NCI-H2029 (cell line): ENCODE measurements around the gene MAGEA9.
A peak's percentile ranks its signal among the peaks of the same experiment; 100 is the strongest.
"Not testable (repeated sequence)": the region's sequence is repeated elsewhere in the genome, so short reads cannot be mapped to it uniquely, and the experiment has no call there.

ENCODE experiments used
- DNase-seq: peaks from one replicate; lab custom pipeline; 2025; lab: John Stamatoyannopoulos, UW

Gene MAGEA9

GRCh38 chrX:149781727-149782126 lies at the start of gene MAGEA9:
TSS of gene MAGEA9 (plus strand) at chrX:149781930. CDS start at chrX:149786211, 4,281 bp downstream.
- DNase-seq = not testable (repeated sequence)

GRCh38 chrX:149742269-149742668 lies 39.5 kb upstream of the MAGEA9 start:
- DNase-seq = not testable (repeated sequence)

GRCh38 chrX:149746390-149747007 lies 35.2 kb upstream of the MAGEA9 start:
- not testable (repeated sequence) for DNase-seq

GRCh38 chrX:149757206-149758067 lies 24.3 kb upstream of the MAGEA9 start:
- no peak for DNase-seq

- no peak for DNase-seq
Measured at GRCh38 chrX:149758068-149758714, 23.5 kb upstream of the MAGEA9 start.

GRCh38 chrX:149758715-149759078 lies 23.0 kb upstream of the MAGEA9 start:
- not testable (repeated sequence) for DNase-seq

- no peak for DNase-seq
Measured at GRCh38 chrX:149759824-149760223, 21.9 kb upstream of the MAGEA9 start.

- DNase-seq = no peak
Measured at GRCh38 chrX:149760965-149761364, 20.8 kb upstream of the MAGEA9 start.

- DNase-seq = not testable (repeated sequence)
Measured at GRCh38 chrX:149761858-149762674, 19.7 kb upstream of the MAGEA9 start.

- DNase-seq = no peak
Measured at GRCh38 chrX:149762696-149763614, 18.8 kb upstream of the MAGEA9 start.

- not testable (repeated sequence) for DNase-seq
Measured at GRCh38 chrX:149770344-149770743, 11.4 kb upstream of the MAGEA9 start.

- DNase-seq = not testable (repeated sequence)
Measured at GRCh38 chrX:149773026-149773425, 8.7 kb upstream of the MAGEA9 start.

GRCh38 chrX:149773768-149774167 lies 8.0 kb upstream of the MAGEA9 start, which contains the start of gene HSFX1:
TSS of gene HSFX1 (plus strand) at chrX:149774068. CDS start at chrX:149774682, 614 bp downstream.
- not testable (repeated sequence) for DNase-seq

GRCh38 chrX:149777999-149778398 lies 3.7 kb upstream of the MAGEA9 start:
- DNase-seq = not testable (repeated sequence)

GRCh38 chrX:149795531-149795930 lies 13.8 kb downstream of the MAGEA9 start:
- not testable (repeated sequence) for DNase-seq

GRCh38 chrX:149799095-149799714 lies 17.5 kb downstream of the MAGEA9 start:
- DNase-seq = no peak

GRCh38 chrX:149799938-149800337 lies 18.2 kb downstream of the MAGEA9 start:
- DNase-seq = peak; percentile 48

GRCh38 chrX:149803458-149804062 lies 21.8 kb downstream of the MAGEA9 start:
- DNase-seq = no peak

GRCh38 chrX:149804102-149804501 lies 22.4 kb downstream of the MAGEA9 start:
- DNase-seq = no peak
